RWPE2 (cell line): ENCODE results near the gene ARMCX4.

Experiments
- ATAC-seq: fragments of 200-7000 bp; cut with Tn5 transposase; 3 replicates; pipeline ENCODE4 v1.9.1; 2021; ENCODE audit warnings: low read depth
- DNase-seq: peaks from one replicate; pipeline ENCODE4 v3.0.0-alpha.2; 2020; ENCODE audit warnings: low spot score
- H3K27ac ChIP-seq: fragments of 450-650 bp; 2 replicates; pipeline ENCODE4 v1.5.1; 2017; ENCODE audit warnings: mild to moderate bottlenecking; ENCODE audit not compliant: poor library complexity, severe bottlenecking
- H3K27me3 ChIP-seq: fragments of 250-450 bp; sonication (Bioruptor Pico); 2 replicates; pipeline ENCODE4 v1.5.1; 2021; ENCODE audit warnings: mild to moderate bottlenecking, moderate library complexity; ENCODE audit not compliant: insufficient read depth, poor library complexity, severe bottlenecking
- H3K36me3 ChIP-seq: fragments of 250-450 bp; sonication (Bioruptor Pico); 2 replicates; pipeline ENCODE4 v1.5.1; 2020; ENCODE audit warnings: low read depth, mild to moderate bottlenecking, moderate library complexity
- H3K4me1 ChIP-seq: fragments of 250-450 bp; sonication (Bioruptor Pico); 2 replicates; pipeline ENCODE4 v1.5.1; 2021; ENCODE audit warnings: mild to moderate bottlenecking, moderate library complexity; ENCODE audit not compliant: insufficient read depth, poor library complexity, severe bottlenecking
- H3K4me3 ChIP-seq: fragments of 250-450 bp; sonication (Bioruptor Pico); 2 replicates; pipeline ENCODE4 v1.5.1; 2021; ENCODE audit warnings: mild to moderate bottlenecking, moderate library complexity; ENCODE audit not compliant: severe bottlenecking
- H3K9me3 ChIP-seq: fragments of 250-450 bp; sonication (Bioruptor Pico); 2 replicates; pipeline ENCODE4 v1.5.1; 2021; ENCODE audit warnings: mild to moderate bottlenecking, moderate library complexity; ENCODE audit not compliant: severe bottlenecking
- TF ChIP-seq, protein P1 (sequence below): fragments of 450-650 bp; IDR thresholded peaks from one replicate; pipeline ENCODE4 v1.5.1; 2017; ENCODE audit warnings: mild to moderate bottlenecking, moderate library complexity; ENCODE audit not compliant: poor library complexity, severe bottlenecking

The ARMCX4 gene

DNA sequence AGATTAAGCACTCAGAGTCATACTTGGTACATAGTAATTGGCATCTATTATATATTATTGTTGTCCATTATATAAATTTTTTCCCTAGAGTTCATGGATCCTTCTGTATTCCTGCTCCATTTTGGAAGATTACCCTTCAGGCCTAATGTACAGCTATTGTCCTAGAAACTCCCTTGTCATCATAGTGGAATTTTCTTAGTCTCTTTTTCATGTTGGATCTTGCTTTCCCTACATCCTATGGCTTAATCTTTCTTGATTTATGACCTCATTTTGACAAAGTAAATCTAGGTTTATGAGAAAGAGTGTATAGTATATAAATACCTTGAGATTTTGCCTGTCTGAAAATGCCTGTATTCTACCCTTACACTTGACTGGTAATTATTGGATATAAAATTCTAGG, 22.1 kb downstream of the ARMCX4 start:
- H3K4me3 ChIP-seq = no peak overlapping the region
- no peak overlapping the region for H3K27ac ChIP-seq
- ATAC-seq (peak; percentile 63), DNase-seq (no peak)
- TF ChIP-seq, protein P1, sequence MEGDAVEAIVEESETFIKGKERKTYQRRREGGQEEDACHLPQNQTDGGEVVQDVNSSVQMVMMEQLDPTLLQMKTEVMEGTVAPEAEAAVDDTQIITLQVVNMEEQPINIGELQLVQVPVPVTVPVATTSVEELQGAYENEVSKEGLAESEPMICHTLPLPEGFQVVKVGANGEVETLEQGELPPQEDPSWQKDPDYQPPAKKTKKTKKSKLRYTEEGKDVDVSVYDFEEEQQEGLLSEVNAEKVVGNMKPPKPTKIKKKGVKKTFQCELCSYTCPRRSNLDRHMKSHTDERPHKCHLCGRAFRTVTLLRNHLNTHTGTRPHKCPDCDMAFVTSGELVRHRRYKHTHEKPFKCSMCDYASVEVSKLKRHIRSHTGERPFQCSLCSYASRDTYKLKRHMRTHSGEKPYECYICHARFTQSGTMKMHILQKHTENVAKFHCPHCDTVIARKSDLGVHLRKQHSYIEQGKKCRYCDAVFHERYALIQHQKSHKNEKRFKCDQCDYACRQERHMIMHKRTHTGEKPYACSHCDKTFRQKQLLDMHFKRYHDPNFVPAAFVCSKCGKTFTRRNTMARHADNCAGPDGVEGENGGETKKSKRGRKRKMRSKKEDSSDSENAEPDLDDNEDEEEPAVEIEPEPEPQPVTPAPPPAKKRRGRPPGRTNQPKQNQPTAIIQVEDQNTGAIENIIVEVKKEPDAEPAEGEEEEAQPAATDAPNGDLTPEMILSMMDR = no peak
- H3K9me3 ChIP-seq = no peaks in the 10 kb centered on the region
- no peaks in the 10 kb centered on the region for H3K36me3 ChIP-seq
- no peaks in the 10 kb centered on the region for H3K4me1 ChIP-seq
- H3K27me3 ChIP-seq = no peaks in the 10 kb centered on the region

DNA sequence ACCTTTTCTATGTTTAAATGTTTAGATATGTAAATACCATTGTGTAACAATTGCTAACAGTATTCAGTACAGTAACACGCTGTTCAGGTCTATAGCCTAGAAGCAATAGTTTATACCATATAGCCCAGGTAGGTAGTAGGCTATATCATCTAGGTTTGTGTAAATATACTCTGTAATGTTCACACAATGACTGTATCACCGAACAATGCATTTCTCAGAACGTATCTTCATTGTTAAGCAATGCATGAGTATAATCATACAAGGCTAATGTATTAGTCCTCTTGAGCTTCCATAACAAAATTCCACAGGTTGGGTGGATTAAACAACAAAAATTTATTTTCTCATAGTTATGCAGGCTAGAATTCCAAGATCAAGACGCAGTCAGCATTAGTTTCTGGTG, 22.7 kb downstream of the ARMCX4 start:
- Histone ChIP-seq H3K27me3 (no peaks in the 10 kb centered on the region), H3K4me1 (no peaks in the 10 kb centered on the region), H3K36me3 (no peaks in the 10 kb centered on the region), H3K4me3 (no peak overlapping the region), H3K9me3 (no peaks in the 10 kb centered on the region), H3K27ac (no peak overlapping the region)
- TF ChIP-seq, protein P1 = no peak
- DNase-seq (no peak), ATAC-seq (no peak; the same call in 2 of the 3 replicates)

DNA sequence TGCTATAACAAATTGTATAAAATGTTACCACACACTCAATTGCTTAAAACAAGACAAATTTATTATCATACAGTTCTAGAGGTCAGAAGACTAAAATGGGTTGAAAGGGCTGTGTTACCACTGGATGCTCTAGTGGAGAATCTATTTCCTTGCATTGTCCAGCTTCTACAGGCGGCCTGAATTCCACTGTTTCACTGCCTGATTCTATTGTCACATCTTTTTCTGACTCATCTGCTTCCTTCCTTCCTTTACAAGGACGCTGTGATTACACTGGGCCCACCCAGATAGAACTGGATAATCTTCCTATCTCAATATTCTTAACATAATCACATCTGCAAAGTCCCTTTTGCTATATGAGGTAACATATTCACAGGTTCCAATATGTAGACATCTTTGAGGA, 45.7 kb downstream of the ARMCX4 start:
- Histone ChIP-seq H3K27ac (no peak overlapping the region), H3K4me1 (no peaks in the 10 kb centered on the region), H3K4me3 (no peak overlapping the region), H3K27me3 (no peaks in the 10 kb centered on the region), H3K36me3 (no peaks in the 10 kb centered on the region), H3K9me3 (no peaks in the 10 kb centered on the region)
- no peak for ATAC-seq
- no peak for DNase-seq
- TF ChIP-seq, protein P1 = no peak
